HepG2 (cell line): ENCODE measurements around the gene TBCD. TPM values are rescaled to one million over a fixed set of nuclear protein-coding genes. Genes with fewer than 3 reads are reported as not detected.
A peak's percentile ranks its signal among the peaks of the same experiment; 100 is the strongest.

Source experiments
- ATF7 ChIP-seq, 2 experiments: fragments of 450-650 bp in 1 of 2; sonication (generic) in 1 of 2; formaldehyde crosslinking in 1 of 2; IDR thresholded peaks; 2 replicates each; pipeline versions ENCODE4 v1.4.0 to v1.6.1; 2016 to 2020; ENCODE audit warnings: antibody characterized with exemption in 1 of 2, mild to moderate bottlenecking in 1 of 2, missing genetic modification reagents in 1 of 2
- BRF2 ChIP-seq: sonication (generic); formaldehyde crosslinking; IDR thresholded peaks from 2 replicates; pipeline ENCODE4 v1.8.1; 2022; ENCODE audit warnings: mild to moderate bottlenecking, missing genetic modification reagents
- CCAR2 ChIP-seq: fragments of 200-400 bp; formaldehyde crosslinking; optimal IDR thresholded peaks from 2 replicates; pipeline ENCODE3; 2018; ENCODE audit warnings: low read depth, mild to moderate bottlenecking, low read length, moderate library complexity
- DDIT3 ChIP-seq: sonication (generic); formaldehyde crosslinking; IDR thresholded peaks from 2 replicates; pipeline ENCODE4 v1.4.0; 2020; ENCODE audit warnings: mild to moderate bottlenecking, missing genetic modification reagents
- KDM1A ChIP-seq: IDR thresholded peaks from 2 replicates; pipeline ENCODE4 v1.6.1; 2016; ENCODE audit warnings: missing compliant biosample characterization
- NFIB ChIP-seq: sonication (generic); formaldehyde crosslinking; IDR thresholded peaks from 2 replicates; pipeline ENCODE4 v1.9.0; 2021; ENCODE audit warnings: missing genetic modification reagents, mild to moderate bottlenecking, borderline replicate concordance
- PAX8 ChIP-seq: sonication (generic); formaldehyde crosslinking; IDR thresholded peaks from 2 replicates; pipeline ENCODE4 v1.8.0; 2022; ENCODE audit warnings: mild to moderate bottlenecking, missing genetic modification reagents, borderline replicate concordance
- SMARCE1 ChIP-seq: fragments of 450-650 bp; IDR thresholded peaks from 2 replicates; pipeline ENCODE4 v1.6.1; 2017; ENCODE audit warnings: borderline replicate concordance
- ZFP62 ChIP-seq: sonication (generic); formaldehyde crosslinking; IDR thresholded peaks from 2 replicates; pipeline ENCODE4 v1.4.0; 2020; ENCODE audit warnings: missing genetic modification reagents
- ZNF891 ChIP-seq: sonication (generic); formaldehyde crosslinking; IDR thresholded peaks from 2 replicates; pipeline ENCODE4 v1.5.0; 2020; ENCODE audit warnings: mild to moderate bottlenecking, missing genetic modification reagents
- ZSCAN20 ChIP-seq: sonication (generic); formaldehyde crosslinking; IDR thresholded peaks from 2 replicates; pipeline ENCODE4 v1.4.0; 2020; ENCODE audit warnings: missing genetic modification reagents, mild to moderate bottlenecking, borderline replicate concordance
- polyA plus RNA-seq, 8 experiments: library from polyadenylated mRNA; depleted of rRNA in 3 of 8; stranded (reverse) in 7 of 8; unstranded in 1 of 8; fragments of >200 nt; fragmentation: Illumina TruSeq in 4 of 8; extraction: Trizol in 4 of 8; gene quantifications; 2 replicates each; pipeline versions ENCODE4 v1.2.1 to v1.2.3, GENCODE V29; 2011 to 2016; ENCODE audit warnings: low read depth in 4 of 8, missing spikeins in 1 of 8, mixed read lengths in 1 of 8; ENCODE audit not compliant: insufficient read depth in 1 of 8
- total RNA-seq, 5 experiments: library from RNA; depleted of rRNA; stranded (reverse); fragments of >200 nt; fragmentation: Illumina TruSeq; extraction: Trizol; gene quantifications; 2 replicates each; pipeline ENCODE4 v1.2.3, GENCODE V29; 2016; ENCODE audit warnings: low read depth in 1 of 5
- TF ChIP-seq, protein P1 (sequence below): sonication (generic); formaldehyde crosslinking; IDR thresholded peaks from 2 replicates; pipeline ENCODE4 v1.5.1; 2020; ENCODE audit warnings: mild to moderate bottlenecking, missing genetic modification reagents, moderate library complexity
- TF ChIP-seq, protein P2 (sequence below): sonication (generic); formaldehyde crosslinking; IDR thresholded peaks from 2 replicates; pipeline ENCODE4 v1.4.0; 2020; ENCODE audit warnings: missing genetic modification reagents
- TF ChIP-seq, protein P3 (sequence below): IDR thresholded peaks from 2 replicates; pipeline ENCODE4 v1.6.1; 2016; ENCODE audit warnings: low read depth, missing genetic modification reagents, missing compliant biosample characterization

The TBCD gene
- total and polyA plus RNA-seq, 2 of the 13 experiments (the other 11 are each of a cell fraction or from before 2014, with no cell fraction given): 33.9 to 54.8 TPM

DNA sequence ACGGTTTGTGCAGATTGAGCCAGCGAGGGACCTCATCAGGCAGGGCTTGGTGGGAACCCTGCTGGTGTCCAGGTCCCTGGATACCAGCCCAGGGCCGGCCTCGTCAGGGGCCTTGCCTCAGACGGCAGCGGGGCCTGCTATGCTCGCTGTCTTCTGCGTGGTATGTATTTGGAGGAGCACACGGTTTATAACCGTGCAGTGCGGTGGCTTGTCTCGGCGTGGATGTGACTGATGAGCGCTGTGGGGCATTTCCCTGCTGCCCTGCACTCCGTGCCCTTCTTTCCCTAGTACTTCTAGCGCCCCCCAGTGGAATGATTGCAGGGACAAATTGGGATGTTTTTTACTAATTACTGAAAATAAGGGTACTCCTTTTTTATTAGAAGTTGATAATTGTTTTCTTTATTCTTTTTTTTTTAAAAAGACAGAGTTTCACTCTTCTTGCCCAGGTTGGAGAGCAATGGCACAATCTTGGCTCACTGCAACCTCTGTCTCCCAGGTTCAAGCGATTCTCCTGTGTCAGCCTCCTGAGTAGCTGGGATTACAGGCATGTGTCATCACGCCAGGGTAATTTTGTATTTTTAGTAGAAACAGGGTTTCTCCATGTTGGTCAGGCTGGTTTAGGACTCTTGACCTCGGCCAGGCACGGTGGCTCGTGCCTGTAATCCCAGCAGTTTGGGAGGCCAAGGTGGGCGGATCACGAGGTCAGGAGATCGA lies 15.3 kb downstream of the TBCD start (continued):
- TF ChIP-seq, protein P1, sequence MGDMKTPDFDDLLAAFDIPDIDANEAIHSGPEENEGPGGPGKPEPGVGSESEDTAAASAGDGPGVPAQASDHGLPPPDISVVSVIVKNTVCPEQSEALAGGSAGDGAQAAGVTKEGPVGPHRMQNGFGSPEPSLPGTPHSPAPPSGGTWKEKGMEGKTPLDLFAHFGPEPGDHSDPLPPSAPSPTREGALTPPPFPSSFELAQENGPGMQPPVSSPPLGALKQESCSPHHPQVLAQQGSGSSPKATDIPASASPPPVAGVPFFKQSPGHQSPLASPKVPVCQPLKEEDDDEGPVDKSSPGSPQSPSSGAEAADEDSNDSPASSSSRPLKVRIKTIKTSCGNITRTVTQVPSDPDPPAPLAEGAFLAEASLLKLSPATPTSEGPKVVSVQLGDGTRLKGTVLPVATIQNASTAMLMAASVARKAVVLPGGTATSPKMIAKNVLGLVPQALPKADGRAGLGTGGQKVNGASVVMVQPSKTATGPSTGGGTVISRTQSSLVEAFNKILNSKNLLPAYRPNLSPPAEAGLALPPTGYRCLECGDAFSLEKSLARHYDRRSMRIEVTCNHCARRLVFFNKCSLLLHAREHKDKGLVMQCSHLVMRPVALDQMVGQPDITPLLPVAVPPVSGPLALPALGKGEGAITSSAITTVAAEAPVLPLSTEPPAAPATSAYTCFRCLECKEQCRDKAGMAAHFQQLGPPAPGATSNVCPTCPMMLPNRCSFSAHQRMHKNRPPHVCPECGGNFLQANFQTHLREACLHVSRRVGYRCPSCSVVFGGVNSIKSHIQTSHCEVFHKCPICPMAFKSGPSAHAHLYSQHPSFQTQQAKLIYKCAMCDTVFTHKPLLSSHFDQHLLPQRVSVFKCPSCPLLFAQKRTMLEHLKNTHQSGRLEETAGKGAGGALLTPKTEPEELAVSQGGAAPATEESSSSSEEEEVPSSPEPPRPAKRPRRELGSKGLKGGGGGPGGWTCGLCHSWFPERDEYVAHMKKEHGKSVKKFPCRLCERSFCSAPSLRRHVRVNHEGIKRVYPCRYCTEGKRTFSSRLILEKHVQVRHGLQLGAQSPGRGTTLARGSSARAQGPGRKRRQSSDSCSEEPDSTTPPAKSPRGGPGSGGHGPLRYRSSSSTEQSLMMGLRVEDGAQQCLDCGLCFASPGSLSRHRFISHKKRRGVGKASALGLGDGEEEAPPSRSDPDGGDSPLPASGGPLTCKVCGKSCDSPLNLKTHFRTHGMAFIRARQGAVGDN: peak; percentile 60
- TF ChIP-seq SMARCE1 (no peak), KDM1A (CRISPR knock-in tag) (no peak), PAX8 (CRISPR knock-in tag) (no peak), DDIT3 (CRISPR knock-in tag) (no peak), ZFP62 (CRISPR knock-in tag) (no peak), CCAR2 (no peak), ZSCAN20 (CRISPR knock-in tag) (no peak), NFIB (CRISPR knock-in tag) (no peak), ZNF891 (CRISPR knock-in tag) (no peak), BRF2 (no peak), ATF7 (IDR thresholded peaks at IDR 0.05) (no peak), ATF7 (CRISPR knock-in tag; IDR thresholded peaks at IDR 0.05) (0 out of 2 replicates have a peak, but pooled peaks have one; percentile 41)
- TF ChIP-seq, protein P2, sequence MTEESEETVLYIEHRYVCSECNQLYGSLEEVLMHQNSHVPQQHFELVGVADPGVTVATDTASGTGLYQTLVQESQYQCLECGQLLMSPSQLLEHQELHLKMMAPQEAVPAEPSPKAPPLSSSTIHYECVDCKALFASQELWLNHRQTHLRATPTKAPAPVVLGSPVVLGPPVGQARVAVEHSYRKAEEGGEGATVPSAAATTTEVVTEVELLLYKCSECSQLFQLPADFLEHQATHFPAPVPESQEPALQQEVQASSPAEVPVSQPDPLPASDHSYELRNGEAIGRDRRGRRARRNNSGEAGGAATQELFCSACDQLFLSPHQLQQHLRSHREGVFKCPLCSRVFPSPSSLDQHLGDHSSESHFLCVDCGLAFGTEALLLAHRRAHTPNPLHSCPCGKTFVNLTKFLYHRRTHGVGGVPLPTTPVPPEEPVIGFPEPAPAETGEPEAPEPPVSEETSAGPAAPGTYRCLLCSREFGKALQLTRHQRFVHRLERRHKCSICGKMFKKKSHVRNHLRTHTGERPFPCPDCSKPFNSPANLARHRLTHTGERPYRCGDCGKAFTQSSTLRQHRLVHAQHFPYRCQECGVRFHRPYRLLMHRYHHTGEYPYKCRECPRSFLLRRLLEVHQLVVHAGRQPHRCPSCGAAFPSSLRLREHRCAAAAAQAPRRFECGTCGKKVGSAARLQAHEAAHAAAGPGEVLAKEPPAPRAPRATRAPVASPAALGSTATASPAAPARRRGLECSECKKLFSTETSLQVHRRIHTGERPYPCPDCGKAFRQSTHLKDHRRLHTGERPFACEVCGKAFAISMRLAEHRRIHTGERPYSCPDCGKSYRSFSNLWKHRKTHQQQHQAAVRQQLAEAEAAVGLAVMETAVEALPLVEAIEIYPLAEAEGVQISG (CRISPR knock-in tag): peak; percentile 42; the same call in 1 of the 2 replicates
- TF ChIP-seq, protein P3, sequence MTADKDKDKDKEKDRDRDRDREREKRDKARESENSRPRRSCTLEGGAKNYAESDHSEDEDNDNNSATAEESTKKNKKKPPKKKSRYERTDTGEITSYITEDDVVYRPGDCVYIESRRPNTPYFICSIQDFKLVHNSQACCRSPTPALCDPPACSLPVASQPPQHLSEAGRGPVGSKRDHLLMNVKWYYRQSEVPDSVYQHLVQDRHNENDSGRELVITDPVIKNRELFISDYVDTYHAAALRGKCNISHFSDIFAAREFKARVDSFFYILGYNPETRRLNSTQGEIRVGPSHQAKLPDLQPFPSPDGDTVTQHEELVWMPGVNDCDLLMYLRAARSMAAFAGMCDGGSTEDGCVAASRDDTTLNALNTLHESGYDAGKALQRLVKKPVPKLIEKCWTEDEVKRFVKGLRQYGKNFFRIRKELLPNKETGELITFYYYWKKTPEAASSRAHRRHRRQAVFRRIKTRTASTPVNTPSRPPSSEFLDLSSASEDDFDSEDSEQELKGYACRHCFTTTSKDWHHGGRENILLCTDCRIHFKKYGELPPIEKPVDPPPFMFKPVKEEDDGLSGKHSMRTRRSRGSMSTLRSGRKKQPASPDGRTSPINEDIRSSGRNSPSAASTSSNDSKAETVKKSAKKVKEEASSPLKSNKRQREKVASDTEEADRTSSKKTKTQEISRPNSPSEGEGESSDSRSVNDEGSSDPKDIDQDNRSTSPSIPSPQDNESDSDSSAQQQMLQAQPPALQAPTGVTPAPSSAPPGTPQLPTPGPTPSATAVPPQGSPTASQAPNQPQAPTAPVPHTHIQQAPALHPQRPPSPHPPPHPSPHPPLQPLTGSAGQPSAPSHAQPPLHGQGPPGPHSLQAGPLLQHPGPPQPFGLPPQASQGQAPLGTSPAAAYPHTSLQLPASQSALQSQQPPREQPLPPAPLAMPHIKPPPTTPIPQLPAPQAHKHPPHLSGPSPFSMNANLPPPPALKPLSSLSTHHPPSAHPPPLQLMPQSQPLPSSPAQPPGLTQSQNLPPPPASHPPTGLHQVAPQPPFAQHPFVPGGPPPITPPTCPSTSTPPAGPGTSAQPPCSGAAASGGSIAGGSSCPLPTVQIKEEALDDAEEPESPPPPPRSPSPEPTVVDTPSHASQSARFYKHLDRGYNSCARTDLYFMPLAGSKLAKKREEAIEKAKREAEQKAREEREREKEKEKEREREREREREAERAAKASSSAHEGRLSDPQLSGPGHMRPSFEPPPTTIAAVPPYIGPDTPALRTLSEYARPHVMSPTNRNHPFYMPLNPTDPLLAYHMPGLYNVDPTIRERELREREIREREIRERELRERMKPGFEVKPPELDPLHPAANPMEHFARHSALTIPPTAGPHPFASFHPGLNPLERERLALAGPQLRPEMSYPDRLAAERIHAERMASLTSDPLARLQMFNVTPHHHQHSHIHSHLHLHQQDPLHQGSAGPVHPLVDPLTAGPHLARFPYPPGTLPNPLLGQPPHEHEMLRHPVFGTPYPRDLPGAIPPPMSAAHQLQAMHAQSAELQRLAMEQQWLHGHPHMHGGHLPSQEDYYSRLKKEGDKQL (CRISPR knock-in tag): no peak
